Retinal pigment epithelial cell (primary cell): ENCODE measurements around the gene BLTP2.
"Not testable (repeated sequence)": the region's sequence is repeated elsewhere in the genome, so short reads cannot be mapped to it uniquely, and the experiment has no call there.

Experiments
- DNase-seq: peaks from one replicate; pipeline ENCODE4 v3.0.0-alpha.2; 2010; ENCODE audit warnings: low read depth
- H3K4me3 ChIP-seq: 2 replicates; pipeline ENCODE4 v1.5.1; 2011; ENCODE audit warnings: mild to moderate bottlenecking, low read length, control low read depth, moderate library complexity
- CTCF ChIP-seq: conservative IDR thresholded peaks from 2 replicates; pipeline ENCODE4 v1.5.1; 2011; ENCODE audit warnings: low read depth, low read length, control low read depth, inconsistent platforms

BLTP2 gene

DNA sequence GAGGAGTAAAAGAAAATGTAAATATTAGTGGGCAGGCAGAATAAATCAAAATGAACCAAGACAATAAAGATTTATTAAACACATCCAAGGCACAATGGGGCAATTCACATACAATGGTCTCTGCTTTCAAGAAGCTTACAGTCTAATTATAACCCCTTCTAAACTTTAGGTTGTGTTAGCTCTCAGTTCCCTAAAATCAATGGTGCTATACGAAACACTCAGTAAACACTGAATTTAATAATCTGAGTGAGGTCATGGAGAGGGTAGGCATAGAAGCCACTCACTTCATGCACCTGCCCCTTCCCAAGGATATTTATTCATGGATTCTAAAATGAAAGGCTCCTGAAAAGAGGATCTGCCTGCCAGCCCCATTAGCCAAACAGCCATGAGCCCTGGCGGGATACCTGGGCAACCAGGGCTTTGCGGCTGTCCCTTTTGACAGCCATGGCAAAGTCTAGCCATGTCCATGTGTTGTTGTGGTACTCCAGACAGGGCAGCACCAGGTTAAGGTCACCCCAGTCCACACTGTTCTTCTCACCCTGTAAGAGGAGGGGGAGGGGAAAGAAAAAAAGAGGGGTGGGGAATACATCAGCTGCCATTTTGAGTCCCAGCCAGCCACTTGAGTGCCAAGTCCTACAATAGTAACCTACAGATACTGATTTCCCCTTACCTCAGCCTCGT, 29.6 kb downstream of the BLTP2 start:
- DNase-seq: no peak
- TF ChIP-seq CTCF: no peak
- H3K4me3 ChIP-seq: no peak overlapping the region

DNA sequence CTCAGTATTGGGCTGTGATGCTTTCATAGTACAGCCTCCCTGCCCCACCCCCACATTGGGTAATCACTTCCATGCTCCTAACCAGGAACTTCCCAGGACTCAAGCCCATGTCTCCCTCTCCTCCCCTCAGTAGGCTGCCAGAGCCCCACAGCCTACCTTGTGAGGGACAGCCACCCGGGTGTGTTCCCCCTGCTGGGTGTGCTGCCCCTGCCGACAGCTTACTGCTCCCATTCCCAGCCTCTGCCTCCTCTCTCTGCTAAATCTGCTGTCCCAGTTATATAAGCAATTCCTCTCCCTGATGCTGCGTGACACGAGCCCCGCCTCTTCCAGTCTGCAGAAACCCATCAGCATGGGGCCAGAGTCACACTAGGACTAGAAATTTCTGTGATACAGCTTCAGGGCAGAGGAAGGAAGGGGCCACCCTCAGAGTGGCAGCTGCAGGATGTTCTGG, 31.0 kb downstream of the BLTP2 start, which contains the start of gene RSKR:
Gene RSKR, minus strand, starts transcription at position 255 of the 451 bp plus-strand sequence. Its CDS starts 24 bp downstream, at position 231.
- TF ChIP-seq CTCF: no peak
- DNase-seq: no peak
- no peak within 1 kb of the TSS for H3K4me3 ChIP-seq

GRCh38 chr17:28612936-28613872, 31.8 kb downstream of the BLTP2 start:
- peak; percentile 85 for TF ChIP-seq CTCF
- H3K4me3 ChIP-seq: no peak overlapping the region
- DNase-seq: no peak

- TF ChIP-seq CTCF: no peak
- no peak overlapping the region for H3K4me3 ChIP-seq
- no peak for DNase-seq
These were observed 32.4 kb downstream of the BLTP2 start for GRCh38 chr17:28612531-28612930.

DNA sequence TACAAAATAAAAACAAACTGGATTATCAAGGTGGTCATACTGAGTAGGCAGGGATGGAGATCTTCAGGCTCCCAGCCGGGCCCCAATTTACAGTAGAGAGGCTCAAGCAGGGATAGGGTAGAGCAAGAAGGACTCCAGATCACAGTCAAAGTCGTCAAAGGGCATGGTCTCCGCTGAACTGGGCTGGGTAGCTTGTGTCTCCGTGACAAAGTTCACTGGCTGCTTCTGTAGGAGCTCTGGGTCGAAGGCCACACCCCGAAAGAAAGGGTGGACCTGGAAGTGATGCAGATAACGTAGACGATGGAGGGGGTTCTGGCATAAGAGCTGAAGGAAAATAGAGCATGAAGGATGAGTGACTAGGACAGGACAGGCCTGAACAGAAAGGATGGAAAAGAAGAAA, 34.6 kb downstream of the BLTP2 start:
- no peak overlapping the region for H3K4me3 ChIP-seq
- DNase-seq: no peak
- no peak for TF ChIP-seq CTCF

DNA sequence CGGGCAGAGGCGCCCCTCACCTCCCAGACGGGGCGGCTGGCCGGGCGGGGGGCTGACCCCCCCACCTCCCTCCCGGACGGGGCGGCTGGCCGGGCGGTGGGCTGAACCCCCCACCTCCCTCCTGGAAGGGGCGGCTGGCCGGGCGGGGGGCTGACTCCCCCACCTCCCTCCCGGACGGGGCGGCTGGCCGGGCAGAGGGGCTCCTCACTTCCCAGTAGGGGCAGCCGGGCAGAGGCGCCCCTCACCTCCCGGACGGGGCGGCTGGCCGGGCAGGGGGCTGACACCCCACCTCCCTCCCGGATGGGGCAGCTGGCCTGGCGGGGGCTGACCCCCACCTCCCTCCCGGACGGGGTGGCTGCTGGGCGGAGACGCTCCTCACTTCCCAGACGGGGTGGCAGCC, 40.9 kb downstream of the BLTP2 start:
- H3K4me3 ChIP-seq, DNase-seq: not testable (repeated sequence)

DNA sequence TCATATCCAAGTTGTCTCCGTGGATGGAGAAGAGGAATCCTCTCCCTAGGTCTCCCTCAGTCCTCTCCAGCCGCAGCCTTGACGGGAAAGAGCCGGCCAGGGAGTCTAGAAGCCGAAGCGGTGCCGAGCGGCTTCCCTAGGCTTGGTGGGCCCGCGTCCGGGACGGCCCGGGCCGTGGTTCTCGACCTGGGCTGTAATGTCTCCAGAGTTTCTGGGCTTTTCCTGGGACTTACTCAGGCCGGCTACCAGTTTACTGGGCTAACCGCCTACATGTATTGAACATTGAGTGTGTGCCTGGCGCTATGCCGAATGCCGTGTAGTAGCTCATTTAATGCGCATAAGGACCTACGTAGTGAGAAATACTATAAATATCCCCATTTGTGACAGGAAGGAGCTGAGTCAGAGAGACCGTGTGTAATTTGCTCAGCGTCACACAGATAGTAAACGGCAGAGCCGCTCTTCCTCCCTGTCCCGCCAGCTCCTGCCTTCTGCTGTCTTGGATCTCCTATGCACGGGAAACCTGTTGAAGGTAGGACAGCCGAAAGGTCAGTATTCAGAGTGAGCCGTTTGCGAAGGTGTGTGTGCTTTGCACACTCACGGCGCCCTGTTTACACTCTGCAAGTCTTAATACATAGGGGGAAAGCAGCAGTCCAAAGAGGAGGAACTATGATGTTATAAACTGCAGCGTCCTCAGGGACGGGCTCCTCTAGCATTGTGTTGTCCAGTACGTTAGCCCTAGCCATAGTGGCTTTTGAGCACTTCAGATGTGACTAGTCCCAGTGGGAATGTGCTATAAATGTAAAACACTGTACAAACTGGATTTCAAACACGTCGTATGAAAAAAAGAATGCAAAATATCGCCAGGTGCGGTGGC, 45.4 kb downstream of the BLTP2 start:
- peak overlapping the region; percentile 89 for H3K4me3 ChIP-seq
- no peak for TF ChIP-seq CTCF
- peak; percentile 33 for DNase-seq
